Keratinocyte (primary cell): ENCODE results near the gene AQP6. TPM values are rescaled to one million over a fixed set of nuclear protein-coding genes. Genes with fewer than 3 reads are reported as not detected.

Experiments
- DNase-seq: peaks from one replicate; pipeline ENCODE4 v3.0.0-alpha.2; 2011; ENCODE audit warnings: low read depth, missing footprints, low spot score
- FAIRE-seq: peaks from 2 replicates; lab custom pipeline; 2011; peaks lifted over from hg19 to GRCh38; lab: Jason Lieb, UNC
- H2AFZ ChIP-seq: 2 replicates; pipeline ENCODE4 v1.6.0; 2012; ENCODE audit warnings: low read length, control low read depth, inconsistent platforms; ENCODE audit not compliant: control insufficient read depth
- H3K27ac ChIP-seq: 2 replicates; pipeline ENCODE4 v1.5.1; 2011; ENCODE audit warnings: low read length; ENCODE audit not compliant: control insufficient read depth, insufficient read depth
- H3K27me3 ChIP-seq: 3 replicates; pipeline ENCODE4 v1.6.0; 2011; ENCODE audit warnings: low read length; ENCODE audit not compliant: control insufficient read depth, insufficient read depth; ENCODE audit errors: extremely low read depth
- H3K36me3 ChIP-seq, 2 experiments: 2 replicates in 1 of 2; 3 replicates in 1 of 2; pipeline ENCODE4 v1.5.1; 2011; ENCODE audit warnings: low read length in 2 of 2, mild to moderate bottlenecking in 1 of 2; ENCODE audit not compliant: control insufficient read depth in 2 of 2, insufficient read depth in 2 of 2; ENCODE audit errors: extremely low read depth in 1 of 2
- H3K4me1 ChIP-seq: 3 replicates; pipeline ENCODE4 v1.5.1; 2011; ENCODE audit warnings: low read length; ENCODE audit not compliant: control insufficient read depth, insufficient read depth; ENCODE audit errors: extremely low read depth
- H3K4me2 ChIP-seq: 3 replicates; pipeline ENCODE4 v1.6.0; 2011; ENCODE audit warnings: low read depth, low read length; ENCODE audit not compliant: control insufficient read depth, insufficient read depth; ENCODE audit errors: extremely low read depth
- H3K4me3 ChIP-seq, 3 experiments: fragments of 200-600 bp in 1 of 3; sonication (generic) in 1 of 3; 2 replicates in 2 of 3; 3 replicates in 1 of 3; pipeline ENCODE4 v1.5.1; 2011 to 2016; ENCODE audit warnings: low read length in 3 of 3, mild to moderate bottlenecking in 3 of 3, control low read depth in 2 of 3, inconsistent platforms in 1 of 3, low read depth in 1 of 3, mixed read lengths in 1 of 3, mixed run types in 1 of 3, moderate library complexity in 1 of 3; ENCODE audit not compliant: control insufficient read depth in 2 of 3, insufficient read depth in 2 of 3; ENCODE audit errors: extremely low read depth in 1 of 3
- H3K79me2 ChIP-seq: 2 replicates; pipeline ENCODE4 v1.6.0; 2012; ENCODE audit warnings: low read length; ENCODE audit not compliant: control insufficient read depth, insufficient read depth
- H3K9ac ChIP-seq: 3 replicates; pipeline ENCODE4 v1.6.0; 2011; ENCODE audit warnings: low read length; ENCODE audit not compliant: control insufficient read depth, insufficient read depth; ENCODE audit errors: extremely low read depth
- H3K9me1 ChIP-seq: 3 replicates; pipeline ENCODE4 v1.6.0; 2011; ENCODE audit warnings: low read length; ENCODE audit not compliant: control insufficient read depth, insufficient read depth; ENCODE audit errors: extremely low read depth
- H3K9me3 ChIP-seq: 2 replicates; pipeline ENCODE4 v1.5.1; 2012; ENCODE audit warnings: low read depth, low read length; ENCODE audit not compliant: control insufficient read depth
- H4K20me1 ChIP-seq: 3 replicates; pipeline ENCODE4 v1.6.0; 2011; ENCODE audit warnings: low read length; ENCODE audit not compliant: control insufficient read depth, insufficient read depth; ENCODE audit errors: extremely low read depth
- EZH2 ChIP-seq: IDR thresholded peaks from one replicate; pipeline ENCODE4 v1.6.1; 2012; ENCODE audit warnings: inconsistent platforms, mild to moderate bottlenecking, low read length, moderate library complexity
- dilution Hi-C: fragments of 300-500 bp; cut with MboI; formaldehyde crosslinking; loops from one replicate; pipeline ENCODE4 v1.7.0; 2020; ENCODE audit warnings: low sequenced_read_pairs; ENCODE audit not compliant: extremely low pct_ligation_motif_present
- polyA plus RNA-seq, 5 experiments: library from polyadenylated mRNA; depleted of rRNA in 3 of 5; stranded (reverse) in 3 of 5; stranded (forward) in 1 of 5; unstranded in 1 of 5; fragments of >200 nt; gene quantifications; 1 replicate in 1 of 5; 2 replicates in 3 of 5; 3 replicates in 1 of 5; pipeline versions ENCODE4 v1.2.1 to v1.2.3, GENCODE V29; 2011 to 2012; ENCODE audit warnings: missing spikeins in 2 of 5, low read depth in 1 of 5, low replicate concordance in 1 of 5
- TF ChIP-seq, protein P1 (sequence below), 3 experiments: IDR thresholded peaks in 1 of 3; conservative IDR thresholded peaks in 1 of 3; optimal IDR thresholded peaks in 1 of 3; 2 replicates in 2 of 3; 3 replicates in 1 of 3; pipeline versions ENCODE3 to v1.5.1; 2011; ENCODE audit warnings: low read length in 3 of 3, mild to moderate bottlenecking in 3 of 3, moderate library complexity in 2 of 3, control low read depth in 1 of 3, inconsistent platforms in 1 of 3; ENCODE audit not compliant: insufficient read depth in 2 of 3; ENCODE audit errors: extremely low read depth in 1 of 3

AQP6 gene
- polyA plus RNA-seq, 1 donor (not counting 4 experiments of a cell fraction or from before 2014, with no cell fraction given): 0.45 TPM

DNA sequence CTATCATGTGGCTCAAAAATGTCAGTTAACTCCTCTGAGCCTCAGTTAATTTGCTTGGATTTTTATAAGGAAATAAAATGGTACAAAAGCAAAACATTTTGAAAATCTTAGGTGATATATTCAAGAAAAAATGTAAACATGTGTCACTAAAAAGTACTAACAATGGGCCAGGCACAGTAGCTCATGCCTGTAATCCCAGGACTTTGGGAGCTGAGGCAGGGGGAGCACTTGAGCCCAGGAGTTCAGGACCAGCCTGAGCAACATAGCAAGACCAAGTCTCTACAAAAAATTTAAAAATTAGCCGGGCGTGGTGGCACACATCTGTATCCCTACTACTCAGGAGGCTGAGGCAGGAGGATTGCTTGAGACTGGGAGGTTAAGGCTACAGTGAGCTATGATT lies 25.7 kb downstream of the AQP6 start:
- H3K27me3 ChIP-seq: no peaks in the 10 kb centered on the region
- dilution Hi-C loops: no loop called here
- DNase-seq (no peak), FAIRE-seq (no peak)
- no peak overlapping the region for H3K4me2 ChIP-seq
- TF ChIP-seq, protein P1, sequence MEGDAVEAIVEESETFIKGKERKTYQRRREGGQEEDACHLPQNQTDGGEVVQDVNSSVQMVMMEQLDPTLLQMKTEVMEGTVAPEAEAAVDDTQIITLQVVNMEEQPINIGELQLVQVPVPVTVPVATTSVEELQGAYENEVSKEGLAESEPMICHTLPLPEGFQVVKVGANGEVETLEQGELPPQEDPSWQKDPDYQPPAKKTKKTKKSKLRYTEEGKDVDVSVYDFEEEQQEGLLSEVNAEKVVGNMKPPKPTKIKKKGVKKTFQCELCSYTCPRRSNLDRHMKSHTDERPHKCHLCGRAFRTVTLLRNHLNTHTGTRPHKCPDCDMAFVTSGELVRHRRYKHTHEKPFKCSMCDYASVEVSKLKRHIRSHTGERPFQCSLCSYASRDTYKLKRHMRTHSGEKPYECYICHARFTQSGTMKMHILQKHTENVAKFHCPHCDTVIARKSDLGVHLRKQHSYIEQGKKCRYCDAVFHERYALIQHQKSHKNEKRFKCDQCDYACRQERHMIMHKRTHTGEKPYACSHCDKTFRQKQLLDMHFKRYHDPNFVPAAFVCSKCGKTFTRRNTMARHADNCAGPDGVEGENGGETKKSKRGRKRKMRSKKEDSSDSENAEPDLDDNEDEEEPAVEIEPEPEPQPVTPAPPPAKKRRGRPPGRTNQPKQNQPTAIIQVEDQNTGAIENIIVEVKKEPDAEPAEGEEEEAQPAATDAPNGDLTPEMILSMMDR (optimal IDR thresholded peaks at IDR 0.05 in 1 of 3, IDR thresholded peaks at IDR 0.05 in 1 of 3, conservative IDR thresholded peaks at IDR 0.05 in 1 of 3; ENCODE audit: extremely low read depth in 1 of 3, insufficient read depth in 2 of 3, low read length in 3 of 3): no peak
- TF ChIP-seq EZH2: no peak
- no peak overlapping the region for H3K9ac ChIP-seq
- H3K4me1 ChIP-seq: no peaks in the 10 kb centered on the region
- H4K20me1 ChIP-seq: no peaks in the 10 kb centered on the region
- no peaks in the 10 kb centered on the region for H3K79me2 ChIP-seq
- no peaks in the 10 kb centered on the region for H3K9me3 ChIP-seq
- H3K4me3 ChIP-seq: no peak overlapping the region
- peaks cover 0 to 15% of the 10 kb centered on the region in 2 experiments for H3K36me3 ChIP-seq
- no peaks in the 10 kb centered on the region for H3K9me1 ChIP-seq
- H2AFZ ChIP-seq: no peak overlapping the region
- no peak overlapping the region for H3K27ac ChIP-seq

DNA sequence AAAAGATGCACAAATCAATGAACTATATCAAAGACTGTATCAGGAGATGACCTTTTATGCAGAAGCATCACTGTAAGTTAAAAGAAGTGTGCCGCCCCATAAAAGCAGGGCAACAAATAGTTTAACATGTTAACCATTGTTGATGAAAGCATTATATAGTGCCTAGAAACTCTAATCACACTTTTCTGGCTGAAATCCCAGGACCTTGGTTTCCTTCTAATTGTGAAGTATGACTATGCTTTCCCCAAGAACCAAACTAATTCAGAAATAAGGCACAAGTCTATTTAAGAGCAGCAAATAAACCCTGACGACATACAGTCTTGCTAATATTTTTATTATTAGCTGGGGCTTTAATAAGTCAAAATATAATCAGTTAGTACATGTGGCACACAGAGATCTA lies 30.8 kb downstream of the AQP6 start:
- Histone ChIP-seq H3K4me1 (no peaks in the 10 kb centered on the region), H3K79me2 (peaks cover 7% of the 10 kb centered on the region), H3K9me3 (no peaks in the 10 kb centered on the region), H3K9me1 (no peaks in the 10 kb centered on the region), H2AFZ (no peak overlapping the region), H3K27me3 (no peaks in the 10 kb centered on the region), H3K4me2 (no peak overlapping the region), H3K36me3 (peaks cover 9 to 19% of the 10 kb centered on the region in 2 experiments), H4K20me1 (no peaks in the 10 kb centered on the region), H3K9ac (no peak overlapping the region), H3K4me3 (no peak overlapping the region), H3K27ac (no peak overlapping the region)
- DNase-seq (no peak), FAIRE-seq (no peak)
- dilution Hi-C loops: loop anchor here (10.0 kb wide), 1 partner anchor 61 kb away; no protein-coding TSS in a partner anchor
- TF ChIP-seq, protein P1 (optimal IDR thresholded peaks at IDR 0.05 in 1 of 3, IDR thresholded peaks at IDR 0.05 in 1 of 3, conservative IDR thresholded peaks at IDR 0.05 in 1 of 3; ENCODE audit: extremely low read depth in 1 of 3, insufficient read depth in 2 of 3, low read length in 3 of 3): no peak
- TF ChIP-seq EZH2: no peak
